Activated CD4-positive, alpha-beta T cell treated with anti-CD3 and anti-CD28 coated beads, Interleukin-2, amount 50 U/mL, for 16 hours (primary cell): Measurements from ENCODE around the gene DRAXIN.

ENCODE experiments used
- DNase-seq: peaks from one replicate; pipeline ENCODE4 v3.0.0-alpha.2; 2020

Gene DRAXIN

GRCh38 chr1:11691302-11691914, at the start of gene DRAXIN:
DRAXIN (plus strand) TSS chr1:11691710; CDS start chr1:11706259, 14,549 bp downstream.
- DNase-seq: no peak

GRCh38 chr1:11641776-11642305, 49.7 kb upstream of the DRAXIN start:
- no peak for DNase-seq

- DNase-seq: peak; percentile 69
These were observed 49.0 kb upstream of the DRAXIN start for GRCh38 chr1:11642418-11643017.

- no peak for DNase-seq
These were observed 47.7 kb upstream of the DRAXIN start for GRCh38 chr1:11643782-11644181.

- no peak for DNase-seq
These were observed 46.2 kb upstream of the DRAXIN start for GRCh38 chr1:11645270-11645669.

- DNase-seq: peak; percentile 82
These were observed 45.7 kb upstream of the DRAXIN start for GRCh38 chr1:11645670-11646265.

GRCh38 chr1:11646317-11646716, 45.2 kb upstream of the DRAXIN start:
- no peak for DNase-seq

- DNase-seq: no peak
These were observed 44.2 kb upstream of the DRAXIN start for GRCh38 chr1:11647333-11647732.

- DNase-seq: no peak
These were observed 43.5 kb upstream of the DRAXIN start for GRCh38 chr1:11648039-11648438.

GRCh38 chr1:11648732-11649158, 42.8 kb upstream of the DRAXIN start:
- no peak for DNase-seq

GRCh38 chr1:11649237-11649623, 42.3 kb upstream of the DRAXIN start:
- DNase-seq: no peak

GRCh38 chr1:11649624-11650330, 41.7 kb upstream of the DRAXIN start:
- no peak for DNase-seq

- DNase-seq: peak; percentile 82
These were observed 41.0 kb upstream of the DRAXIN start for GRCh38 chr1:11650331-11650991.

- DNase-seq: no peak
These were observed 40.5 kb upstream of the DRAXIN start for GRCh38 chr1:11651017-11651416.

- no peak for DNase-seq
These were observed 39.2 kb upstream of the DRAXIN start for GRCh38 chr1:11652203-11652780.

- no peak for DNase-seq
These were observed 38.2 kb upstream of the DRAXIN start for GRCh38 chr1:11653101-11653860.

GRCh38 chr1:11653861-11654136, 37.7 kb upstream of the DRAXIN start:
- DNase-seq: no peak

- DNase-seq: peak; percentile 38
These were observed 37.2 kb upstream of the DRAXIN start, which contains the start of the genes FBXO2 and FBXO44 for GRCh38 chr1:11654137-11654938. FBXO2 (minus strand) TSS chr1:11654429; CDS start chr1:11654340, 89 bp downstream. FBXO44 (plus strand) TSS chr1:11654877; CDS start chr1:11655836, 959 bp downstream.

GRCh38 chr1:11654939-11655808, 36.3 kb upstream of the DRAXIN start:
- no peak for DNase-seq

GRCh38 chr1:11657654-11658053, 33.9 kb upstream of the DRAXIN start:
- DNase-seq: no peak
